GM12878 (cell line): Measurements from ENCODE around the gene GALNTL6. TPM values are rescaled to one million over a fixed set of nuclear protein-coding genes. Genes with fewer than 3 reads are reported as not detected.

Experiments used
- ATAC-seq: fragments of 200-7000 bp; cut with Tn5 transposase; 3 replicates; pipeline ENCODE4 v1.9.1; 2020; ENCODE audit warnings: mild to moderate bottlenecking, moderate library complexity
- BruUV-seq: library from RNA; stranded (reverse); fragments of 400-500 nt; replicated peaks from 2 replicates; lab custom pipeline; 2021; lab: Mats Ljungman, UMichigan
- CTCF ChIA-PET: fragments of 300-600 bp; sonication (Branson Sonifier 250); formaldehyde crosslinking; extraction: SDS; loops from one replicate; lab custom pipeline; 2021; ENCODE audit warnings: inconsistent platforms; lab: Yijun Ruan, JAX
- POLR2A ChIA-PET: fragments of 350-600 bp; formaldehyde crosslinking; extraction: SDS; loops from one replicate; lab custom pipeline; 2021; ENCODE audit warnings: inconsistent platforms; lab: Charles Lee
- RAD21 ChIA-PET: fragments of 300-600 bp; sonication (Branson Sonifier 250); formaldehyde crosslinking; loops from one replicate; lab custom pipeline; 2023; ENCODE audit warnings: antibody characterized with exemption; ENCODE audit not compliant: unreplicated experiment; lab: Charles Lee
- SMC1A ChIA-PET: fragments of 300-600 bp; sonication (Branson Sonifier 250); formaldehyde crosslinking; loops from one replicate; lab custom pipeline; 2023; ENCODE audit not compliant: unreplicated experiment, uncharacterized antibody; lab: Charles Lee
- DNase-seq: peaks from one replicate; pipeline ENCODE4 v3.0.0-alpha.2; 2011; ENCODE audit warnings: low read depth, low spot score
- FAIRE-seq: peaks from 3 replicates; lab custom pipeline; 2011; peaks lifted over from hg19 to GRCh38; lab: Jason Lieb, UNC
- H2AFZ ChIP-seq: 2 replicates; pipeline ENCODE4 v1.6.0; 2011; ENCODE audit warnings: low read depth, low read length, control low read depth; ENCODE audit not compliant: control insufficient read depth
- H3K27ac ChIP-seq: 2 replicates; pipeline ENCODE4 v1.5.1; 2011; ENCODE audit warnings: control low read depth; ENCODE audit not compliant: control insufficient read depth, insufficient read depth
- H3K27me3 ChIP-seq, 2 experiments: replicated peaks in 1 of 2; 2 replicates each; pipeline versions ENCODE4 v1.6.0 to v1.6.1; 2011; ENCODE audit warnings: low read length in 1 of 2; ENCODE audit not compliant: control insufficient read depth in 2 of 2, insufficient read depth in 2 of 2
- H3K36me3 ChIP-seq, 2 experiments: 2 replicates each; pipeline ENCODE4 v1.5.1; 2011; ENCODE audit warnings: low read length in 1 of 2; ENCODE audit not compliant: control insufficient read depth in 2 of 2, insufficient read depth in 2 of 2
- H3K4me1 ChIP-seq: 2 replicates; pipeline ENCODE4 v1.6.1; 2011; ENCODE audit warnings: mild to moderate bottlenecking, low read length, moderate library complexity, mixed read lengths; ENCODE audit not compliant: control insufficient read depth, insufficient read depth
- H3K4me2 ChIP-seq: 2 replicates; pipeline ENCODE4 v1.6.0; 2011; ENCODE audit warnings: control low read depth; ENCODE audit not compliant: control insufficient read depth, insufficient read depth
- H3K4me3 ChIP-seq: fragments of 200-600 bp; sonication (generic); 2 replicates; pipeline ENCODE4 v1.5.1; 2016
- H3K79me2 ChIP-seq: 2 replicates; pipeline ENCODE4 v1.6.0; 2011; ENCODE audit warnings: low read length; ENCODE audit not compliant: control insufficient read depth, insufficient read depth
- H3K9ac ChIP-seq: 2 replicates; pipeline ENCODE4 v1.8.0; 2011; ENCODE audit warnings: low read length, control low read depth, mixed read lengths; ENCODE audit not compliant: control insufficient read depth, insufficient read depth
- H3K9me3 ChIP-seq: replicated peaks from 3 replicates; pipeline ENCODE4 v1.5.1; 2011; ENCODE audit warnings: mild to moderate bottlenecking, low read length; ENCODE audit not compliant: control insufficient read depth, insufficient read depth
- H4K20me1 ChIP-seq: 2 replicates; pipeline ENCODE4 v1.6.0; 2011; ENCODE audit not compliant: control insufficient read depth, insufficient read depth
- ESRRA ChIP-seq: IDR thresholded peaks from 2 replicates; pipeline ENCODE4 v1.6.1; 2012; ENCODE audit warnings: mild to moderate bottlenecking, low read length, improper control_type of control experiment
- FOXK2 ChIP-seq: fragments of 450-650 bp; IDR thresholded peaks from 2 replicates; pipeline ENCODE4 v1.6.1; 2017; ENCODE audit warnings: mild to moderate bottlenecking, moderate library complexity
- HCFC1 ChIP-seq: fragments of 150-350 bp; IDR thresholded peaks from 2 replicates; pipeline ENCODE4 v1.6.1; 2014; ENCODE audit warnings: low read length
- KDM1A ChIP-seq: fragments of 200-600 bp; sonication (generic); IDR thresholded peaks from 2 replicates; pipeline ENCODE4 v1.6.1; 2016; ENCODE audit warnings: borderline replicate concordance
- MTA2 ChIP-seq: fragments of 450-650 bp; IDR thresholded peaks from 2 replicates; pipeline ENCODE4 v1.6.1; 2016; ENCODE audit warnings: low read depth, mild to moderate bottlenecking, moderate library complexity
- NFXL1 ChIP-seq: fragments of 450-650 bp; IDR thresholded peaks from 2 replicates; pipeline ENCODE4 v1.6.1; 2017; ENCODE audit warnings: antibody characterized with exemption, mild to moderate bottlenecking, borderline replicate concordance
- NR2C1 ChIP-seq: fragments of 450-650 bp; IDR thresholded peaks from 2 replicates; pipeline ENCODE4 v1.6.1; 2017; ENCODE audit warnings: antibody characterized with exemption, mild to moderate bottlenecking, moderate library complexity
- REST ChIP-seq: IDR thresholded peaks from 2 replicates; pipeline ENCODE4 v1.6.1; 2012; ENCODE audit warnings: mild to moderate bottlenecking, low read depth, low read length
- RFX5 ChIP-seq: IDR thresholded peaks from 2 replicates; pipeline ENCODE4 v1.6.1; 2011; ENCODE audit warnings: low read depth, low read length, improper control_type of control experiment
- SMC3 ChIP-seq: IDR thresholded peaks from 2 replicates; pipeline ENCODE4 v1.6.1; 2011; ENCODE audit warnings: low read length, improper control_type of control experiment, borderline replicate concordance
- SREBF2 ChIP-seq: IDR thresholded peaks from 2 replicates; pipeline ENCODE4 v1.6.1; 2012; ENCODE audit warnings: mild to moderate bottlenecking, low read length
- ZBTB40 ChIP-seq: fragments of 450-650 bp; IDR thresholded peaks from 2 replicates; pipeline ENCODE4 v1.6.1; 2016; ENCODE audit warnings: mild to moderate bottlenecking, moderate library complexity, borderline replicate concordance
- ZNF217 ChIP-seq: fragments of 450-650 bp; IDR thresholded peaks from 2 replicates; pipeline ENCODE4 v1.6.1; 2017; ENCODE audit warnings: antibody characterized with exemption, mild to moderate bottlenecking
- in situ Hi-C: fragments of 300-500 bp; cut with MboI; formaldehyde crosslinking; loops from 9 replicates; pipeline ENCODE4 v1.14.3; 2018; ENCODE audit warnings: mixed read lengths
- intact Hi-C: fragments of 100-400 bp; cut with micrococcal nuclease; formaldehyde crosslinking; loops from one replicate; pipeline ENCODE4 v1.14.2; 2022; ENCODE audit not compliant: unreplicated experiment
- polyA plus RNA-seq, 11 experiments: library from polyadenylated mRNA; depleted of rRNA in 4 of 11; unstranded in 6 of 11; stranded (reverse) in 5 of 11; fragments of >200 nt; fragmentation: Nextera tagmentation in 4 of 11; fragmentation: Illumina TruSeq in 1 of 11; extraction: Ambion mirVana in 4 of 11; extraction: Trizol in 1 of 11; gene quantifications; 1 replicate in 1 of 11; 2 replicates in 10 of 11; pipeline versions ENCODE4 v1.2.1 to v1.2.3, GENCODE V29; 2011 to 2016; ENCODE audit warnings: inconsistent platforms in 2 of 11, missing spikeins in 2 of 11, low read depth in 1 of 11
- total RNA-seq, 4 experiments: library from RNA; depleted of rRNA in 3 of 4; stranded (reverse); fragments of >200 nt in 3 of 4; fragmentation: Illumina TruSeq in 1 of 4; extraction: Trizol in 1 of 4; gene quantifications; 2 replicates each; pipeline versions ENCODE4 v1.2.1 to v1.2.3, GENCODE V29; 2013 to 2021
- TF ChIP-seq, protein P1 (sequence below): fragments of 450-650 bp; IDR thresholded peaks from 2 replicates; pipeline ENCODE4 v1.6.1; 2014; ENCODE audit warnings: mild to moderate bottlenecking
- TF ChIP-seq, protein P2 (sequence below): fragments of 450-650 bp; IDR thresholded peaks from 2 replicates; pipeline ENCODE4 v1.6.1; 2017; ENCODE audit warnings: borderline replicate concordance

The GALNTL6 gene
- total and polyA plus RNA-seq, 10 of the 15 experiments (the other 5 are each of a cell fraction or from before 2014, with no cell fraction given), result 0.01 to 0.29 TPM; not detected in 8

GRCh38 chr4:172706000-172706399 is 892.8 kb downstream of the GALNTL6 start:
- no TSS peak for BruUV-seq
- CTCF ChIA-PET, result no interaction called here
- TF ChIP-seq MTA2 (no peak), HCFC1 (no peak), RFX5 (no peak), SREBF2 (no peak), ESRRA (no peak), SMC3 (no peak), REST (no peak), FOXK2 (no peak), NR2C1 (no peak), ZNF217 (no peak), ZBTB40 (no peak), NFXL1 (no peak), KDM1A (no peak)
- TF ChIP-seq, protein P1, sequence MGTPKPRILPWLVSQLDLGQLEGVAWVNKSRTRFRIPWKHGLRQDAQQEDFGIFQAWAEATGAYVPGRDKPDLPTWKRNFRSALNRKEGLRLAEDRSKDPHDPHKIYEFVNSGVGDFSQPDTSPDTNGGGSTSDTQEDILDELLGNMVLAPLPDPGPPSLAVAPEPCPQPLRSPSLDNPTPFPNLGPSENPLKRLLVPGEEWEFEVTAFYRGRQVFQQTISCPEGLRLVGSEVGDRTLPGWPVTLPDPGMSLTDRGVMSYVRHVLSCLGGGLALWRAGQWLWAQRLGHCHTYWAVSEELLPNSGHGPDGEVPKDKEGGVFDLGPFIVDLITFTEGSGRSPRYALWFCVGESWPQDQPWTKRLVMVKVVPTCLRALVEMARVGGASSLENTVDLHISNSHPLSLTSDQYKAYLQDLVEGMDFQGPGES, result no peak
- TF ChIP-seq, protein P2, sequence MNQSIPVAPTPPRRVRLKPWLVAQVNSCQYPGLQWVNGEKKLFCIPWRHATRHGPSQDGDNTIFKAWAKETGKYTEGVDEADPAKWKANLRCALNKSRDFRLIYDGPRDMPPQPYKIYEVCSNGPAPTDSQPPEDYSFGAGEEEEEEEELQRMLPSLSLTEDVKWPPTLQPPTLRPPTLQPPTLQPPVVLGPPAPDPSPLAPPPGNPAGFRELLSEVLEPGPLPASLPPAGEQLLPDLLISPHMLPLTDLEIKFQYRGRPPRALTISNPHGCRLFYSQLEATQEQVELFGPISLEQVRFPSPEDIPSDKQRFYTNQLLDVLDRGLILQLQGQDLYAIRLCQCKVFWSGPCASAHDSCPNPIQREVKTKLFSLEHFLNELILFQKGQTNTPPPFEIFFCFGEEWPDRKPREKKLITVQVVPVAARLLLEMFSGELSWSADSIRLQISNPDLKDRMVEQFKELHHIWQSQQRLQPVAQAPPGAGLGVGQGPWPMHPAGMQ, result no peak
- H2AFZ ChIP-seq, result no peak overlapping the region
- RAD21 ChIA-PET, result no interaction called here
- no peaks in the 10 kb centered on the region for H3K79me2 ChIP-seq
- H3K9me3 ChIP-seq, result no peaks in the 10 kb centered on the region; the same call in 2 of the 3 replicates
- FAIRE-seq, result no peak
- H3K4me1 ChIP-seq, result no peaks in the 10 kb centered on the region
- H3K9ac ChIP-seq, result no peak overlapping the region
- no peak for ATAC-seq
- no peak overlapping the region for H3K4me3 ChIP-seq
- no peak overlapping the region for H3K27ac ChIP-seq
- no peak for DNase-seq
- POLR2A ChIA-PET, result no interaction called here
- no peaks in the 10 kb centered on the region for H3K27me3 ChIP-seq
- H3K4me2 ChIP-seq, result no peak overlapping the region
- in situ Hi-C loops (no loop called here), intact Hi-C loops (no loop called here)
- no peaks in the 10 kb centered on the region for H4K20me1 ChIP-seq
- SMC1A ChIA-PET, result no interaction called here
- no peaks in the 10 kb centered on the region for H3K36me3 ChIP-seq
